Ovary (tissue), 3 donors: ENCODE data around the gene LHCGR.

ENCODE experiments used
- POLR2A ChIP-seq: fragments of 450-650 bp; IDR thresholded peaks from one replicate; pipeline ENCODE4 v1.6.1; 2017; ENCODE audit warnings: antibody characterized with exemption, mild to moderate bottlenecking, moderate library complexity
- TF ChIP-seq, protein P1 (sequence below), 3 donors: fragments of 450-650 bp in 2 of 3; fragments of 200-600 bp in 1 of 3; IDR thresholded peaks; one replicate each; pipeline versions ENCODE4 v1.5.1 to v1.8.0; 2016 to 2022; ENCODE audit warnings: antibody characterized with exemption in 3 of 3, mild to moderate bottlenecking in 1 of 3
- donor health status: DM: no; HTN: no; CAD: no.

DNA sequence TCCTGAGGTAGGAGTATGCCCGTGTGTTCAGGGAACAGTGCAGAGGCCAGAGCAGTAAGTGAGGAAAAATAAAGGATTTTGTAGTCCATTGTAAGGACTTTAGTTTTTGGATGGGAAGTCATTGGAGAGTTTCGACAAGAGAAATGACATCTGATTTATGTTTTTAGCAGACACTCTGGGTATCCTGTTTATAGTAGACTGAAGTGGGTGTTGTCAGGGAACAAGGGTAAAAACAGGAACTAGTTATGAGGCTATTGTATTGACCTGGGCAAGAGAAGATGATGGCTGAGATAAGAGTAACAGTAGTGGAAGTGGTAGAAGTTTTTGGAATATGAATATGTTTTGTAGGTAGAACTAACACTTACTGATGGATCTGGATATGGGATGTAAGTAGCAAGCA is 78.1 kb downstream of the LHCGR start:
- TF ChIP-seq, protein P1, sequence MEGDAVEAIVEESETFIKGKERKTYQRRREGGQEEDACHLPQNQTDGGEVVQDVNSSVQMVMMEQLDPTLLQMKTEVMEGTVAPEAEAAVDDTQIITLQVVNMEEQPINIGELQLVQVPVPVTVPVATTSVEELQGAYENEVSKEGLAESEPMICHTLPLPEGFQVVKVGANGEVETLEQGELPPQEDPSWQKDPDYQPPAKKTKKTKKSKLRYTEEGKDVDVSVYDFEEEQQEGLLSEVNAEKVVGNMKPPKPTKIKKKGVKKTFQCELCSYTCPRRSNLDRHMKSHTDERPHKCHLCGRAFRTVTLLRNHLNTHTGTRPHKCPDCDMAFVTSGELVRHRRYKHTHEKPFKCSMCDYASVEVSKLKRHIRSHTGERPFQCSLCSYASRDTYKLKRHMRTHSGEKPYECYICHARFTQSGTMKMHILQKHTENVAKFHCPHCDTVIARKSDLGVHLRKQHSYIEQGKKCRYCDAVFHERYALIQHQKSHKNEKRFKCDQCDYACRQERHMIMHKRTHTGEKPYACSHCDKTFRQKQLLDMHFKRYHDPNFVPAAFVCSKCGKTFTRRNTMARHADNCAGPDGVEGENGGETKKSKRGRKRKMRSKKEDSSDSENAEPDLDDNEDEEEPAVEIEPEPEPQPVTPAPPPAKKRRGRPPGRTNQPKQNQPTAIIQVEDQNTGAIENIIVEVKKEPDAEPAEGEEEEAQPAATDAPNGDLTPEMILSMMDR (IDR thresholded peaks at IDR 0.05), result no peak
- no peak for TF ChIP-seq POLR2A
